ENCODE data around the gene TBC1D3B. TPM values are rescaled to one million over a fixed set of nuclear protein-coding genes. Genes with fewer than 3 reads are reported as not detected.

Gene TBC1D3B
- total RNA-seq, 1 experiment from 2014 or later: 6.3 TPM

GRCh38 chr17:36151891-36152638 is 24.4 kb downstream of the TBC1D3B start:
- H3K36me3 Mint-ChIP-seq: no peaks in the 10 kb centered on the region
- no peak for TF ChIP-seq ZNF219 (CRISPR knock-in tag; IDR thresholded peaks at IDR 0.05; ENCODE audit: borderline replicate concordance)
- no peak for TF ChIP-seq IRF2 (CRISPR knock-in tag; IDR thresholded peaks at IDR 0.05; ENCODE audit: borderline replicate concordance, low read depth)
- no peak for TF ChIP-seq MAX (CRISPR knock-in tag; IDR thresholded peaks at IDR 0.05)
- no peak for TF ChIP-seq ZNF263 (CRISPR knock-in tag; IDR thresholded peaks at IDR 0.05; ENCODE audit: low read depth)
- TF ChIP-seq NR3C1 (CRISPR knock-in tag; conservative IDR thresholded peaks at IDR 0.05; ENCODE audit: low read depth): no peak
- no peak for TF ChIP-seq AFF4 (CRISPR knock-in tag; IDR thresholded peaks at IDR 0.05; ENCODE audit: borderline replicate concordance)
- no peak for TF ChIP-seq JUN (CRISPR knock-in tag; IDR thresholded peaks at IDR 0.05)
- TF ChIP-seq MYBL2 (CRISPR knock-in tag; IDR thresholded peaks at IDR 0.05): no peak
- TF ChIP-seq NR1H2 (CRISPR knock-in tag; IDR thresholded peaks at IDR 0.05): no peak
- TF ChIP-seq ZSCAN18 (CRISPR knock-in tag; IDR thresholded peaks at IDR 0.05): no peak
- TF ChIP-seq GRHL2 (CRISPR knock-in tag; IDR thresholded peaks at IDR 0.05; ENCODE audit: insufficient replicate concordance, severe bottlenecking): no peak
- no peak for TF ChIP-seq ETV6 (CRISPR knock-in tag; IDR thresholded peaks at IDR 0.05)
- no peak for TF ChIP-seq ATF6 (CRISPR knock-in tag; IDR thresholded peaks at IDR 0.05)
- TF ChIP-seq ELF4 (CRISPR knock-in tag; IDR thresholded peaks at IDR 0.05; ENCODE audit: low read depth): no peak
- no peak overlapping the region for H3K27ac Mint-ChIP-seq
- peaks cover 9% of the 10 kb centered on the region for H3K4me1 Mint-ChIP-seq
- DNase-seq (ENCODE audit: low spot score): no peak
- no peak for ATAC-seq
- POLR2A ChIA-PET: no interaction called here
- CTCF ChIA-PET: interaction anchor here (0.9 to 6.7 kb wide), 4 partner anchors 176 to 331 kb away, joined by 3 to 78 read pairs (median 4); no protein-coding TSS in a partner anchor
- H3K4me3 Mint-ChIP-seq: no peak overlapping the region
- H3K27me3 Mint-ChIP-seq (ENCODE audit: low read depth): no peaks in the 10 kb centered on the region
- no peaks in the 10 kb centered on the region for H3K9me3 Mint-ChIP-seq

- Mint-ChIP-seq H3K27me3 (ENCODE audit: low read depth) (no peaks in the 10 kb centered on the region), H3K36me3 (no peaks in the 10 kb centered on the region), H3K4me1 (peaks cover 9% of the 10 kb centered on the region), H3K27ac (no peak overlapping the region), H3K9me3 (no peaks in the 10 kb centered on the region), H3K4me3 (no peak overlapping the region)
- ChIA-PET CTCF (interaction anchor here (0.6 to 6.7 kb wide), 21 partner anchors 14 to 334 kb away, joined by 3 to 78 read pairs (median 5); partner anchors contain the start of gene CCL16), POLR2A (no interaction called here)
- ATAC-seq (no peak), DNase-seq (ENCODE audit: low spot score) (no peak)
- TF ChIP-seq ZMAT4 (CRISPR knock-in tag; IDR thresholded peaks at IDR 0.05) (no peak), ZNF425 (CRISPR knock-in tag; conservative IDR thresholded peaks at IDR 0.05) (no peak), USF1 (CRISPR knock-in tag; IDR thresholded peaks at IDR 0.05) (no peak), NR2C2 (CRISPR knock-in tag; IDR thresholded peaks at IDR 0.05) (no peak), ERG (CRISPR knock-in tag; IDR thresholded peaks at IDR 0.05) (no peak)
Observed at GRCh38 chr17:36149296-36149820, 27.1 kb downstream of the TBC1D3B start.

Data from WTC11 (cell line).